Measurements from ENCODE around the gene PWP1. TPM values are rescaled to one million over a fixed set of nuclear protein-coding genes. Genes with fewer than 3 reads are reported as not detected.

PWP1 gene
- polyA plus RNA-seq (2012; ENCODE audit: insufficient read depth, insufficient read length) = 80.4 TPM

- DNase-seq (ENCODE audit: low read depth, low spot score) = peak; percentile 96
- peak within 1 kb of the TSS; percentile 80 for H3K4me3 ChIP-seq (ENCODE audit: low read length)
Measured at GRCh38 chr12:107685360-107686248, at the start of gene PWP1. PWP1 (plus strand) TSS chr12:107685799; CDS start chr12:107685900, 101 bp downstream.

DNA sequence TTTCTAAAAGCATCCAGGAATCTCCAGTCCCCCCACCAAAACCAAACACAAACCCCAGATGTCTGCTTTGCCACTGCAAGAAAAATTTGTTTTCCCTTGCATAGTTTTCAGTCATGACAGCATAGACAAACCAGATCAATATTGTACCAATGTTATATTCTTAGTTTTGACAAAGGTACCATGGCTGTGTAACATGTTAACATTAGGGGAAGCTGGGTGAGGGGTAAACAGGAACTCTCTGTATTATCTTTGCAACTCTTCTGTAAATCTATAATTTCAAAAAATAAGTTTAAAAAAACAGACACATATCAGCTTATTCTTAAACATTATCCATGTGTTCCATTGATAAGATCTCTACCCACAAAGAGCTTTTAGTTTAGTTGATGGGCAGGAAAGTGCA is 44.4 kb upstream of the PWP1 start:
- DNase-seq (ENCODE audit: low read depth, low spot score) = no peak

DNA sequence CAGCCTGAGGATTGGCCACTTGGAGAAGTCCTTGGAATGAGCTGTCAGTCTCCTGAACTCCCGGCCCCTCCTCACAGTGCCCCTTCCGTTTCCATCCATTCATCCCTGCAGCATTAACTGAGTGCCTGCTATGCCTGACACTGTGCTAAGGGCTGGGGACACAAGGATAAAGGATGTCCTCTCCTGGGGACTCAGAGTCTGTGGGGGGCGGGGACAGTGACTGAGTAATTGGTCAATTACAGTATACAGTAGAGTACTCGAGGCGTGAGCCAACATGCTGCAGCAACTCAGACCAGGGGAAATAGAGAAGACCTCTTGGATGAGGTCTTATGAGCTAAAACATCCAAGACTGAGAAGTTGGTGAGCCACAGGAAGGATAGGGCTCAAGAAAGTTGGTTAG is 43.4 kb upstream of the PWP1 start:
- DNase-seq (ENCODE audit: low read depth, low spot score) = no peak
- no peak overlapping the region for H3K4me3 ChIP-seq (ENCODE audit: low read length)

More for the DNA sequence above, 44.4 kb upstream of the PWP1 start:
- H3K4me3 ChIP-seq (ENCODE audit: low read length) = no peak overlapping the region

GRCh38 chr12:107645630-107646333 is 39.8 kb upstream of the PWP1 start:
- H3K4me3 ChIP-seq (ENCODE audit: low read length) = no peak overlapping the region
- DNase-seq (ENCODE audit: low read depth, low spot score) = no peak

- H3K4me3 ChIP-seq (ENCODE audit: low read length) = no peak overlapping the region
- no peak for DNase-seq (ENCODE audit: low read depth, low spot score)
Measured at GRCh38 chr12:107646436-107646835, 39.2 kb upstream of the PWP1 start.

DNA sequence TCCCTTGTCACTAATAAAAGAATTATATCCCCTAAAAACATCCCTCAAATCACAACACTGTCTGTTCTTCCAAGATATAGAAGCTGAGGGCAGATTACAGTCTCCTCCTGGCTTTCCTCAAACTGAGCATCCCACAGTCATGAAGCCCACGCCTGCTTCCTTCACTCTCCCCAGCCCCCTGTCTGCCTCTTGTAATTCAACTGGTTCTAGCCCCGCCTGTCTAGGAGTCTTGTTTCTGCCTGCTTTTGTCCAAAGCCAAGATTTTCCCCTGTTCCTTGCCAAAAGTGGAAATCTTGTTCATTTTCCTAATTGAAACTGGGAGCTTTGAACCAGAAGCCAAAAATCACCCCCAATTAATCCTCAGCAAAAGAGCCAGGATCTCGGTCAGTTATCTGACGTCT is 35.9 kb upstream of the PWP1 start:
- DNase-seq (ENCODE audit: low read depth, low spot score) = no peak
- no peak overlapping the region for H3K4me3 ChIP-seq (ENCODE audit: low read length)

DNA sequence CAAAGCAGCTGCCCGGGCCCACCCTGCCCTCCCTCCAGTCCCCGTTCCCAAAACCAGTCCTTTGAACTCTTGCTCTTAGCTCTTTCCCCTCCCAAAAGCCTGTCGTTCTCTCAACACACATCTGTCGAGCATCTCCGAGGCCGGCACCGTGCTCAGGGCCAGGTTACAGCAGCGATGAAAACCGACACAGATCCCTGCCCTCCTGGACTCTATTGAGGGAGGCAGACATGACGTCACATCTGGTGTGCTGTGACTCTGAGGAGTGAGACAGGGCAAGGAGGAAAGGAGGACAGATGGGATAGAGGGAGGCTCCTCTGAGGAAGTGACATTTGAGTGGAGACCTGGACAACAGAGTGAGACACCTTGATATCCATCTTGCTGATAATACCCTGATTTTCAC is 34.6 kb upstream of the PWP1 start:
- DNase-seq (ENCODE audit: low read depth, low spot score) = no peak
- H3K4me3 ChIP-seq (ENCODE audit: low read length) = no peak overlapping the region

DNA sequence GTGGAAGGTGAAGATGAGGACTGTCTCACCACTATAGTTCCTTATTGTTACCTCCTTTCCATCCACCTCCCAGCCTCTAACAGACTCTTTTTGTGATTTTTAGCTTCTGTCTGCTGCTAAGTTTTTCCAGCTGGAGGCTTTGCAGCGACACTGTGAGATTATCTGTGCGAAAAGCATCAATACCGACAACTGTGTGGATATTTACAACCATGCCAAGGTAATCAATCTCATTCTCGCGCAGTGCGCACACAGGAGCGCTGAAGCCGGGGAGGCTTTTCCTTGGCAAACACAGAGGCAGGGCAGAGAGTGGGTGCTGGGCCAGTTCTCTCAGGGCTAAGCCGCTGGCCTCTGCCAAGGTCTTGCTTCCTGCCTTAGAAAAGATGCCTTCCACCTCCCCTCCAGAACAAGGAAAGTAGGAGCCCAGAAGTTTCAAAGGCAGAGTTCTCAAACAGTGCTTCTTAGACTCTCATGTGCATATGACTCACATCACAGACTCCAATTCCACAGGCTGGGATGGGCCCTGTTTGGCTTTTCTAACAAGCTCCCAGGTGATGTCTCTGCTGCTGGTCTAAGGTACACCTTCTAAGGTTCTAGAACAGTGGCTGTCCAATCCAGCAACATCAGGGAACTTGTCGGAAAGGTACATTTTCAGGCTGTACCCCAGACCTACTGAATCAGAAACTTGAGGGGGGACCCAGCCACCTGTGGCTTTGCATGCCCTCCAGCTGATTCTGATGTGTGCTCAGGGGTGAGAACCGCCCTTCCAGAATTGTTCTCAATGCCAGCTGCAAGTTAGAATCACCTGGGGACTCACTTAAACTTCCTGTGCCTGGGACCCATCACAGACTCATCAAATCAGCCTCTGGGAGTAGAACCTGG is 33.8 kb upstream of the PWP1 start:
- DNase-seq (ENCODE audit: low read depth, low spot score) = no peak

GRCh38 chr12:107653519-107653918 is 32.1 kb upstream of the PWP1 start:
- no peak overlapping the region for H3K4me3 ChIP-seq (ENCODE audit: low read length)
- DNase-seq (ENCODE audit: low read depth, low spot score) = no peak

More for the DNA sequence above, 33.8 kb upstream of the PWP1 start:
- no peak overlapping the region for H3K4me3 ChIP-seq (ENCODE audit: low read length)

DNA sequence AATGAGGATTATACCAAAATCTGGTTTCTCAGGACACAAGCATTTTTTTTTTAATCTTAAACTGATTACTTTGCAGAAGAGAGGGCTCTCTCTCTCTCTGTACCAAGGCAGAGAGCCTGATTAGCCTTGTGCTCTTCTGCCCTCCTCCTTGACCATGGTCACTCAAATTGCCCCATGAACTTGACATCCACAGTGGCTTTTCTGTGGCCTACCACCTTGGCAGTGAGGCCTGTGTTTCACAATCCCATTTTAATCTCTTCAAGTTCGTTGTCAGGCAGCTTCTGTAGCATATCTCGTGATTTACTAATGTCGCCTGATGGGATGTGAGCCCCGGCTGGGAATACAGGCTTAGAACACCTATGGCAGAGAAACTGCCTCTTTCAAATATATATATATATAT is 30.7 kb upstream of the PWP1 start:
- no peak overlapping the region for H3K4me3 ChIP-seq (ENCODE audit: low read length)
- DNase-seq (ENCODE audit: low read depth, low spot score) = no peak

- DNase-seq (ENCODE audit: low read depth, low spot score) = no peak
- H3K4me3 ChIP-seq (ENCODE audit: low read length) = no peak overlapping the region
Measured at GRCh38 chr12:107655281-107656065, 30.1 kb upstream of the PWP1 start.

DNA sequence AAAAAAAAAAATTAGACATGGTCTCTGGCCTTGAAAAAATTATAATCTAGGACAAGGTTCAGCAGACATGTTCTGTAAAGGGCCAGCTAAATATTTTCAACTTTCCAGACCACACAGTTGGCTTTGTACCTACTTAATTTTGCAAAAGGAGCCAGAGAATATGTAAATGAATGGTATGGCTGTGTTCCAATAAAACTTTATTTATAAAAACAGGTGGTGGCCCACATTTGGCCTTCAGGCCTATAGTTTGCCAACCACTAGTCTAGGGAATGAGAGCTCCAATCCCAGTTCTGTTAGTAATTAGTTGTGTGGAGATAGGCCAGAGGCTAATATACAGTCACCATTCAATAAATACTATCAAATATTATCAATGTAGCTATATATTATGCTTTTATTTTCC is 29.3 kb upstream of the PWP1 start:
- no peak for DNase-seq (ENCODE audit: low read depth, low spot score)
- no peak overlapping the region for H3K4me3 ChIP-seq (ENCODE audit: low read length)

GRCh38 chr12:107657133-107657532 is 28.5 kb upstream of the PWP1 start:
- no peak for DNase-seq (ENCODE audit: low read depth, low spot score)
- H3K4me3 ChIP-seq (ENCODE audit: low read length) = no peak overlapping the region

GRCh38 chr12:107657621-107658020 is 28.0 kb upstream of the PWP1 start:
- DNase-seq (ENCODE audit: low read depth, low spot score) = no peak
- no peak overlapping the region for H3K4me3 ChIP-seq (ENCODE audit: low read length)

GRCh38 chr12:107660235-107660634 is 25.4 kb upstream of the PWP1 start:
- no peak overlapping the region for H3K4me3 ChIP-seq (ENCODE audit: low read length)
- no peak for DNase-seq (ENCODE audit: low read depth, low spot score)

GRCh38 chr12:107660861-107661415 is 24.7 kb upstream of the PWP1 start:
- no peak overlapping the region for H3K4me3 ChIP-seq (ENCODE audit: low read length)
- no peak for DNase-seq (ENCODE audit: low read depth, low spot score)

DNA sequence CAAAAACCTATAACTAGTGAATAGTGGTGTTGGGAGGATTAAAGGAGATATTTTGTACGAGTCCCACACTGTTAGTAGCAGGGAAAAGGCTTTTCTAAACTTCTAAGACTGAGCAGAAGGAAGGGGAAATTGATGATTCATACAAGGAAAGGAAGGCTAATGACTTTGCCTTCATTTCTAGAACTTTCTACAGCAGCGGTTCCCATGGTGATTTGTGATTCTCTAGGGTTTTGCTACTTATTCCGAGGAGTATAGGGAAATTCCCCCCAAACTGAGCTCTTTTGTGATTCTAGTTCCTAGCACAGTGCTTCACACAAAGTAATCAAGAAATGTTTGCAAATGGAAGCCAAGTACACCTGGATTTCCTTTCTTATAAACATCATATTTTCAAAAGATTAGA is 23.8 kb upstream of the PWP1 start:
- H3K4me3 ChIP-seq (ENCODE audit: low read length) = no peak overlapping the region
- DNase-seq (ENCODE audit: low read depth, low spot score) = no peak

GRCh38 chr12:107662484-107662883 is 23.1 kb upstream of the PWP1 start:
- no peak for DNase-seq (ENCODE audit: low read depth, low spot score)

More at GRCh38 chr12:107662484-107662883, 23.1 kb upstream of the PWP1 start:
- H3K4me3 ChIP-seq (ENCODE audit: low read length) = no peak overlapping the region

Data from Jurkat, Clone E6-1 (cell line).